Endothelial cell of coronary artery (primary cell): ENCODE data around the gene GPX6. TPM values are rescaled to one million over a fixed set of nuclear protein-coding genes. Genes with fewer than 3 reads are reported as not detected.

ENCODE experiments used
- total RNA-seq: library from RNA; depleted of rRNA; stranded (reverse); fragments of >200 nt; gene quantifications from 2 replicates; pipeline ENCODE4 v1.2.3, GENCODE V29; 2014

GPX6 gene, protein sequence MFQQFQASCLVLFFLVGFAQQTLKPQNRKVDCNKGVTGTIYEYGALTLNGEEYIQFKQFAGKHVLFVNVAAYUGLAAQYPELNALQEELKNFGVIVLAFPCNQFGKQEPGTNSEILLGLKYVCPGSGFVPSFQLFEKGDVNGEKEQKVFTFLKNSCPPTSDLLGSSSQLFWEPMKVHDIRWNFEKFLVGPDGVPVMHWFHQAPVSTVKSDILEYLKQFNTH
- not detected in 2 replicates for total RNA-seq

DNA sequence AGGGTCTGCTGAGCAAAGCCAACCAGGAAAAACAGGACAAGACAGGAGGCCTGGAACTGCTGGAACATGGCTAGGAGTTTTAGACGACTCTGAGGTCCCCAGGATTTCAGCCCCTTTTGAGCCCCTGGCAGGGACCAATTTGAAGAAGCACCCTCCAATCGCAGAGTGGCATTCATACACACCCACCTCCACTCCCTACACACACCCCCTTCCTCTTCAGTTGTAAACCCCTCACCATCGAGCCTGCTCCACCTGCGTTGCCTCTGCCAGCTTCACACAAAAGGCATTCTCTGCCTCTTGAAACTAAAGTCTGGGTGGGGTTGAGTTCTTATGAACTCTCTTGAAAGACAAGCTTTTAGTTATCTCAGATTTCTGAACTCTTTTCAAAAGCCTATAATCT, at the start of gene GPX6:
Gene GPX6, minus strand, starts transcription at position 118 of the 400 bp plus-strand sequence. Its CDS starts 50 bp downstream, at position 68.

DNA sequence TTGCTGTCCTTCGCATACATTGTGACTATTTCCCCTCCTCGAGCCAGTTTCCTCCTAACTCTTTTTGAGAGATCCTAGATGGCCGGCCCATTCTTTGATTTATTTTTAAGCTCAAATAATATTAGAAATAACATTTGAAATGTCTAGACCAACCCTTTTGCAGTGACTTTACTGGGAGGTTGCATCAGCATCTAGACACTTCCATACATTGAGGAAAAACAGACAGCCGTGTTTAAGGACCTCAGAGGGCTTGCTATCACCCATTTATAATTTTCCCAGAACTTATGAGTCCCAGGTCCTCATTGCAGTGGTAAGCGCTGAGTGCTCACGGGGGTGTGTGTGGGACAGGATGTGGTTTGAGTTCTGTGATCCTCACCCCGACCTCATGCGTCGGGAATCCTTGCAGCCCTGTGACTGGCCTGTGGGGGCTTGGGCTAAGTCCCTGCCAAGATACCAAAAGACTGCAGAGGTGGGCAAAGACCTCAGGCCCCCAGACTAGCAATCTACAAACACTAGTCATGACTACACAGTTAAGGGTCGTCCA, 10.0 kb upstream of the GPX6 start, which contains the start of gene GPX5:
Gene GPX5, plus strand, starts transcription at position 386 of the 544 bp plus-strand sequence. Its CDS starts 133 bp downstream, at position 519.

Other genes starting within 250 kb of the GPX6 start
- gene ZSCAN26, start 248.7 kb downstream of the GPX6 start, total RNA-seq = 9.8 and 13.5 TPM in 2 replicates
- gene PGBD1, start 234.2 kb downstream of the GPX6 start, total RNA-seq = 5.9 and 7.1 TPM in 2 replicates
- gene ZSCAN31, start 179.6 kb downstream of the GPX6 start, total RNA-seq = 13.4 and 17.3 TPM in 2 replicates
- gene ZKSCAN3, start 165.8 kb downstream of the GPX6 start, total RNA-seq = 3.9 and 6.1 TPM in 2 replicates
- 2.7 and 6.3 TPM in 2 replicates for gene ZSCAN12, start 116.0 kb downstream of the GPX6 start, total RNA-seq
- gene ZSCAN23, start 72.3 kb downstream of the GPX6 start, total RNA-seq = 0.18 and 1.9 TPM in 2 replicates
- gene GPX5, start 10.1 kb upstream of the GPX6 start, total RNA-seq = not detected in 2 replicates